HepG2 (cell line): ENCODE results near the gene TMEM38B. TPM values are rescaled to one million over a fixed set of nuclear protein-coding genes. Genes with fewer than 3 reads are reported as not detected.
A peak's percentile ranks its signal among the peaks of the same experiment; 100 is the strongest.

Experiments used
- ATRX ChIP-seq: sonication (generic); formaldehyde crosslinking; IDR thresholded peaks from 2 replicates; pipeline ENCODE4 v1.4.0; 2020; ENCODE audit warnings: missing genetic modification reagents, borderline replicate concordance
- CTCF ChIP-seq: sonication (generic); formaldehyde crosslinking; IDR thresholded peaks from 2 replicates; pipeline ENCODE4 v1.5.0; 2020; ENCODE audit warnings: mild to moderate bottlenecking, missing genetic modification reagents, moderate library complexity
- ELK4 ChIP-seq: sonication (generic); formaldehyde crosslinking; IDR thresholded peaks from 2 replicates; pipeline ENCODE4 v1.9.0; 2021; ENCODE audit warnings: missing genetic modification reagents, borderline replicate concordance
- HNF4A ChIP-seq: sonication (generic); formaldehyde crosslinking; IDR thresholded peaks from 2 replicates; pipeline ENCODE4 v1.4.0; 2020; ENCODE audit warnings: missing genetic modification reagents
- ISX ChIP-seq: sonication (generic); formaldehyde crosslinking; conservative IDR thresholded peaks from 2 replicates; pipeline ENCODE4 v1.5.0; 2020; ENCODE audit warnings: missing genetic modification reagents
- KIAA2018 ChIP-seq: sonication (generic); formaldehyde crosslinking; IDR thresholded peaks from 2 replicates; pipeline ENCODE4 v1.5.0; 2020; ENCODE audit warnings: mild to moderate bottlenecking, missing genetic modification reagents, borderline replicate concordance
- MBD4 ChIP-seq: IDR thresholded peaks from 2 replicates; pipeline ENCODE4 v1.6.1; 2012; ENCODE audit warnings: low read length, inconsistent platforms, borderline replicate concordance
- NPAS2 ChIP-seq: sonication (generic); formaldehyde crosslinking; IDR thresholded peaks from 2 replicates; pipeline ENCODE4 v1.8.0; 2022; ENCODE audit warnings: mild to moderate bottlenecking, missing genetic modification reagents, borderline replicate concordance
- PREB ChIP-seq: sonication (generic); formaldehyde crosslinking; IDR thresholded peaks from 2 replicates; pipeline ENCODE4 v1.4.0; 2020; ENCODE audit warnings: missing genetic modification reagents
- PRPF4 ChIP-seq: fragments of 200-400 bp; formaldehyde crosslinking; IDR thresholded peaks from 2 replicates; pipeline ENCODE4 v1.6.1; 2016; ENCODE audit warnings: low read length, low read depth; ENCODE audit not compliant: poor library complexity, severe bottlenecking
- ZNF224 ChIP-seq: sonication (generic); formaldehyde crosslinking; IDR thresholded peaks from 2 replicates; pipeline ENCODE4 v1.5.0; 2020; ENCODE audit warnings: mild to moderate bottlenecking, missing genetic modification reagents
- ZNF234 ChIP-seq: sonication (generic); formaldehyde crosslinking; conservative IDR thresholded peaks from 2 replicates; pipeline ENCODE4 v1.5.1; 2020; ENCODE audit warnings: mild to moderate bottlenecking, missing genetic modification reagents
- ZNF576 ChIP-seq: sonication (generic); formaldehyde crosslinking; IDR thresholded peaks from 2 replicates; pipeline ENCODE4 v1.4.0; 2020; ENCODE audit warnings: mild to moderate bottlenecking, missing genetic modification reagents
- ZNF720 ChIP-seq: sonication (generic); formaldehyde crosslinking; IDR thresholded peaks from 2 replicates; pipeline ENCODE4 v1.4.0; 2020; ENCODE audit warnings: missing genetic modification reagents
- polyA plus RNA-seq, 8 experiments: library from polyadenylated mRNA; depleted of rRNA in 3 of 8; stranded (reverse) in 7 of 8; unstranded in 1 of 8; fragments of >200 nt; fragmentation: Illumina TruSeq in 4 of 8; extraction: Trizol in 4 of 8; gene quantifications; 2 replicates each; pipeline versions ENCODE4 v1.2.1 to v1.2.3, GENCODE V29; 2011 to 2016; ENCODE audit warnings: low read depth in 4 of 8, missing spikeins in 1 of 8, mixed read lengths in 1 of 8; ENCODE audit not compliant: insufficient read depth in 1 of 8
- total RNA-seq, 5 experiments: library from RNA; depleted of rRNA; stranded (reverse); fragments of >200 nt; fragmentation: Illumina TruSeq; extraction: Trizol; gene quantifications; 2 replicates each; pipeline ENCODE4 v1.2.3, GENCODE V29; 2016; ENCODE audit warnings: low read depth in 1 of 5

TMEM38B gene
- total and polyA plus RNA-seq, 2 of the 13 experiments (the other 11 are each of a cell fraction or from before 2014, with no cell fraction given): 13.4 to 32.4 TPM

GRCh38 chr9:105679257-105680022 lies 14.9 kb upstream of the TMEM38B start (continued):
- TF ChIP-seq KIAA2018 (CRISPR knock-in tag): no peak
- peak; percentile 82 for TF ChIP-seq HNF4A
- TF ChIP-seq ZNF720 (CRISPR knock-in tag): no peak
- no peak for TF ChIP-seq ATRX (CRISPR knock-in tag)
- no peak for TF ChIP-seq ELK4
- TF ChIP-seq ZNF576: no peak
- no peak for TF ChIP-seq ISX (CRISPR knock-in tag)
- TF ChIP-seq NPAS2 (CRISPR knock-in tag): no peak
- no peak for TF ChIP-seq ZNF224 (CRISPR knock-in tag)
- no peak for TF ChIP-seq ZNF234 (CRISPR knock-in tag)
- TF ChIP-seq PRPF4: no peak
- TF ChIP-seq PREB: no peak
- TF ChIP-seq CTCF: no peak
- no peak for TF ChIP-seq MBD4
